Retina (tissue), 1 donor: ENCODE results near the gene SCUBE1.
A peak's percentile ranks its signal among the peaks of the same experiment; 100 is the strongest.

Experiments
- DNase-seq: peaks from one replicate; pipeline ENCODE4 v3.0.0-alpha.2; 2016

The SCUBE1 gene

GRCh38 chr22:43343262-43343669, at the start of gene SCUBE1:
Gene SCUBE1, minus strand, starts transcription at chr22:43343372. Its CDS starts 111 bp downstream, at chr22:43343261.
- DNase-seq: no peak

DNA sequence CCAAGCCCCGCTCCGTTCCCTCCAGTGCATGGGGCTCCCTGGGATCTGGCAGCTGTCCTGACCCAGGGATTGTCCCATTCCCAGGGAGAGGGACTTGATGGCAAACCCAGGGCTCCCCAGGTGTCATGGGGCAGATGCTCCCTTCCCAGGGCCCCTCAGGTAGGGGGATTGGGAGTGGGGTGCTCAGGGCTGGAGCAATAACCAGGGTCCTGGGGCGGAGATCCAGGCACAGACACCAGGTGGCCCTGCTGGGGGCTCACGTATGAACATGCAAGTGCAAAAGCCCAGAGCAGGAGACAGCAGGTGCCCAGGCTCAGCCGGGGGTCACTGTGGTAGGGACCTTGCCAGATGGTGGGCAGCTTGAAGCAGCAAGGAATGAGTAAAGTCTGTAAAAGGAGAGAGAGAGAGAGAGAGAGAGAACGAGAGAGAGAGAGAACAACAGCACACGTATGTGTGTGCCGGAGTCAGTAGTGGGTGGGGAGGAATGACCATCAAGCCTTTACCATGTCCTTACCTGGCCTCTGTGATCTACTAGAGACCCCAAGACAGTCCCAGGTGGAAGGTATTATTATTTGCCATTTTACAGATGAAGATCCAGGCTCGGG, 49.3 kb upstream of the SCUBE1 start:
- DNase-seq: no peak

DNA sequence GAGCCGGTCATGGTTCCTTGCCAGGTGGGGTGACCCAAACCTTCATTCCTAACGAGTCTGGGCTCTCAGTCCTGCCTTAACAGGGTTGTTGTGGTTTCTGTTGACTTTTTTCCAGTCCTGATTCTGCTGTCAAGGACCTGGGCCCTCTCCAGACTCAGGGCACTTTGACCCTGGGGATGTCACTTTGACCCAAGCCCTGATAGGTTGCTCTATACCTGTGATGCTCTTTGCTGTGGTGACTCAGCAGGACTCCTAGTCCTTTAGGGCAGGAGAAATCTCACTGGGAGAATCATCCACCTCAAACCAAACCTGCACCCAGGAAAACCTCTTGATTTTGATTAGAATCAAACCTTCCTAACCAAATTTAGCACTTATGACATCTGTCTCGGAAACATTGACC, 48.1 kb upstream of the SCUBE1 start:
- DNase-seq: no peak

- DNase-seq: no peak
Observed at GRCh38 chr22:43390872-43391271, 47.7 kb upstream of the SCUBE1 start.

DNA sequence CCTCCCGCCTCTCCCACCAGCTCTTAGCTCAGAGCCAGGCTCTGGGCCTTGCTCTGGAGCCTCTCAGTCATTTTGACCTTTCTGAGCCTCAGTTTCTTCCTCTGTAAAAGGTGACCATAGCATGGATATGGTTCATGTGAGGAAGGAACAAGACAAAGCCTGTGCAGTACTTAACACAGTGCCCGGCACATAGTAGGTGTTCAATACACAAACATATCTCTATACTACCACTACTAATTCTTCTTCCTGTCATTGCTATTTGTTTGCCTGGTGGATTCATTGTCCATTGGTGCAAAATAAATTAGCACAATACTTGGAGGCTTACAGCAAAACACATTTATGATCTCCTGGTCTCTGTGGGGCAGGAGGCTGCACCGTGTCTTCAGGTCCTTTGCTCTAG, 47.0 kb upstream of the SCUBE1 start:
- DNase-seq: no peak

- DNase-seq: no peak
Observed at GRCh38 chr22:43389227-43389836, 46.2 kb upstream of the SCUBE1 start.

- DNase-seq: peak; percentile 93
Observed at GRCh38 chr22:43388420-43388851, 45.3 kb upstream of the SCUBE1 start.

DNA sequence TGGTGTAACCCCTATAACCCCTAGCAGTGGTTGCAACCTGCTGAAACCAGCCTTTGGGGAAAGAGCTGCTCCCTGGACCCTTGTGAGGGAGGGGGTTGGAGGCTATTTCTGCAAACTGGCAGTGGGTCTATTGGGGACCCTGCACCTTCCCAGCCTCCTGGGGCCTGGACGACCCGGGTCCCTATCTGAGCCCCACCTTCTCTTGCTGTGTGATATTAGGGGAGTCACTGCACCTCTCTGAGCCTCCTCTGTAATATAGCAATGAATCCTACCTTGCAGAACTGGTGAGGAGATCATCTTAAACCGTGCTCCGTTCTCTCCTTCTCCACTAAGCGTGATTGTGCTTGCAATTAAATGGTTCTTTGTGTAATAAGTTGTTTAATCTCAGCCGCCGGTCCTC, 44.6 kb upstream of the SCUBE1 start:
- DNase-seq: no peak

- peak; percentile 92 for DNase-seq
Observed at GRCh38 chr22:43385770-43386641, 42.8 kb upstream of the SCUBE1 start.

DNA sequence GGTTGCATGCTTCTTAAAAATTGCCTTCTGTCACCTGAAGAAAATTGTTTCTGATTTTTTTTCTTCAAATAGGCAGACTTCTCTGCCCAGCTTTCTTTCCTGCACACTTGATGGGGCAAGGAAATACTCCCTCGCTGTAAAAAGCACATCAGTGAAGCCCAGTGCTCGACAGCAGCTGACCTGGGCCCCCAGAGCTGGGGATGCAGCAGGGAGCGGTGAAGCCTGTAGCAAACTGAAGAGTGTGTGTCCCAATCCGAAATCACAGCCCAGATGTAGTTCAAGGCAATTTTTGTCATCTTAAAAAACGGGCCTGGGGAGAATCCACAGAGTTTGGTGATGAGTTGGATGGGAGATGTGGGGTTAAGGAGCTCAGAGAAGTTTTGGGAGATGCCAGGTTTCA, 41.7 kb upstream of the SCUBE1 start:
- no peak for DNase-seq

DNA sequence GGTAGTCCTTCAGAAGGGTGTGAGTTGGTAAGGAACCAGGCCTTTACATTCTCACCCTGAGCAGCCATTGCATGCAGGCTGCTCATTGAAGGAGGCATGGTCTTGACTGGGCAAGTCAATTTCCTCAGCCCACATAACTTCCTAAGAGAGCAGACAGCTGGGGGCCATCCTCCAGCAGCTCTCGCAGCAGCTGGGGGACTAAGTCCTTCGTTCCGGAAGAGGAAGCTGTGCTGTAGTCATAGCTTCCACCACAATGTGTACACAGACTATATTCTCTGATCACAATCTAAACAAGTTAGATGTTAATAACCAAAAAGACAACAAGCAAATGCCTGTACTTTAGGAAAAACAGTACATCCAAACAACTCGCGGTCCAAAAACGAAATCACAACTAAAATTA, 38.5 kb upstream of the SCUBE1 start:
- DNase-seq: no peak

DNA sequence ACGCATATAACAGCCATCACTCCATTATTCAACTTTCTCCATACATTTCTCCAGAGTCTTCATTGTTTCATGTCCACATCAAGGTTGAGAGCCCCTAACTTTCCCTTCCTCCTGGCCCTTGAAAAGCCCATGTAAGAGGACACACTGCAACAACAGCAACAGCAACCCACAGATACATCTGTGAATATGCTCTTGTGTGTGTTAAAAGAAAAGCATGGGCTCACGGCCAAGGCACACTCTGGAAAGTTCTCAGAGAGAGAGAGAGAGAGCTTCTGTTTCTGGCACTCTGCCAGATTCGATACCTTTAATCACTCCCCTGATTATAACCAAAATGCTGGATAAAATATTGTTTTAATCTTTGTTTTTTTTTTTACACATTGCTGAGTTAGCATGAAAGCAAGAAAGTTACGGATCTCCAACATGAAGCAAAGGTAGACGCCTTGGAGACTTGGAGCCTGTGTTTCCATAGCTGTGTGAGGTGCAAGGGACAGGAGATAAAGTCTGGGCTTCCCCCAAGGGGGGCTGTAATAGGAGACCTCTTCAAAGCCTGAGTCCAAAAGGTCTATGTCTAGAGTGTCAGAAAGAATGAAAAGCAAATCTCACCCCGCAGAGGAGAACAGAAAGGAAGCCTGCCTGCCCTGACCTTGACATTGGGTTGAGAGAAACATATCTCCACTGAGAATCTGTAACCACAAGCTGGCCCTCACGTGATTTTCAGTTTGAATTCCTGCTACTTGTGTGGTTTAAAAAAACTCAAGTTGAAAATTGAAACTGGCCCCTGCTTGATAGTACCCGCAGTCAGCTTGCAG, 34.9 kb upstream of the SCUBE1 start:
- no peak for DNase-seq

GRCh38 chr22:43377548-43377895, 34.4 kb upstream of the SCUBE1 start:
- DNase-seq: no peak

DNA sequence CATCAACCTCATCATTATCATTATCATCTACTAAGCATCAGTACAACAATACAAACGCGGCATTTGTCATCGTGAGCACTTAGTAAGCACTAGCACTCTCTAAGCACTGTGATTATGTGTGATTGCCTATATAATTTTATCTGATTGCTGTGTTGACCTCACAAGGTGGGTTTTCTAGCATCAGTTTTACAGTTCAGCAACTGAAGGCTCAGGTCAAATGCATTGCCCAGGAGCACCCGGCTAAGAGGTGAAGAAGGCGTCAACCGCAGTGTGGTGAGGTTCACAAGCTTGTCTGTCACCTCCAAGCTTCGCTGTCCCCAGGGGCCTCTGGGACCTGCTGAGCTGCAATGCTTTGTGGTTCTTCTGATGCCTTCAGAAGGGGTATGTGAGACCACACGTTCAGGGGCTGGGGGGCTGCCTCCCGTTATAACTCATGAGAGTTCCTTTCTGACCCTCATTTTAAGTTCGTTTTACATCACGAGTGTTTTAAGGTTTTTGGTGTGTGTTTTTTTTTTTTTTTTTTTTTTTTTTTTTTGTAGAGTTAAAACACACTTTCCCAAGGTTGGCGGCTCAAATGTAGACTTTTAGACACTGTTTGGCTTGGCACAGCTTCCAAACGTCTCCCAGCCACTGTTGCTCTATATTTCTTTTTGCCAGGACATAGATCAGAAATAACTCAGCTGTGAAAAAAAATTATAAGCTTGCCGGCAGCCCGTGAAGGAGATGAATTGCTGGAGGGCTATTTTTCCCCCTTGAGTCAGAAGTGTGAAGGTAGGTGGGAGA, 33.8 kb upstream of the SCUBE1 start:
- DNase-seq: no peak

- DNase-seq: no peak
Observed at GRCh38 chr22:43375951-43376455, 32.8 kb upstream of the SCUBE1 start.

DNA sequence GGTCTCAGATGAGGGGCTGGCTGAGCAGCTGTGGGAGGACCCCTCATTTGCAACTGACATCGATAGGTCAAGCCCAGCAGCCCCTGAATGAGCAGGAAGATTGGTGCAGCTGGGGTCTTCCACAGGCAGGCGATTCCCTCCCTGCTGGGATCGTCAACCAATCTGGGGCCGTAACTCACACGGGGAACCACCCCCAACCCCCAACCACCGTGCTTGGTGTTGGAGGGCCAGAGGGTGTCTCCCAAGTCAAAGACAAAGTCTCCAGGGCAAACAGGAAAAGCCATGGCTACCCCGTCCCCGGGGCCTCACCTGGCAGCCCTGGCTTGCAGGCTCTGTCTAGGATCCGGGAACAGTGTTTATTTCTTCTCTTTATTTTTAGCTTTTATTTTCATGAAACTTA, 26.9 kb upstream of the SCUBE1 start:
- no peak for DNase-seq

DNA sequence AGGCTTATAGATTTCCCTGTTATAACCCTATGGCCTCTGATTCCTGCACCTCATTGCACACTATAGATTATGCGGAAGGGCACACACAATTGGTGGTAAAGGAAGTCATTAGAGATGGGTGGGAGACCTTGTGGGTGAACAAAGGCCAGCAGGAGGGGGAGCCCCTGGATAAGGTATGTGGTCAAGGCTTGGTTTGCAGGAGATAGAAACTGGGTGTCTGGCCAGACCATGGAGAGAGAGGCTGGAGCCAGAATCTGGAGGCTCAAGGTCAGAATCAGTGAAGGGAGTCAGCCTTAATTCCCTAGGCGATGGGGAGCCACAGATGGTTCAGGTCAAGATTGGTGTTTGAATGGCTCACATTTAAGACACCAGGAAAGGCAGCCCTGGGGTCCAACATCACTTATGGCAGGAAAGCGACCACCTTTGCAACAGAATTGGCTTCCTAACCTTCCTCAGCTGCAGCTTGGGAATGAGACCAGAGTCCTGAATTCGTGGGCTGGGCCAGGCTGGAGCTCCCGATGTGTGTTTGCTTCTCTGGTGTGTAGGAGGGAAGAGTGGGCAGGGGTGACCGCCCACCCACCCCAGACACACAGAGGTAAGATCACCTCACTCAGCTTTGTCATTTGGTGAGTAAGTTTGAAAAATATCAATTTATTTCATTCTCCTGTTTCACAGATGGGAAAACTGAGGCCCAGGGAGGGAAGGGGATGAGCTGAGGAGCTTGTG, 22.7 kb upstream of the SCUBE1 start:
- DNase-seq: no peak

DNA sequence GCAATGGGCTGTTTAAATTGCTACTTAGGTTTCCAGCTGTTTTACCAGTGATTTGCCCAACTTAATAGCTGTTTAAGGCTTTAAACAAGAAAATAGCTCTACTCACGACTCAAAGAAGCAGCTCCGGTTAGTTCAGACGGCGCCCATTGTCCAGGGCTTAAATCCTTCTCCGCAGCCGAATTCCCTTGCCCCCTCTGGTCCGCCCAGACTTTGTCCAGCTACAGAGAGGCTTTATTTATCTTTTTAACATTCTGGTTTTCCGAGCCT, 20.9 kb upstream of the SCUBE1 start:
- no peak for DNase-seq

DNA sequence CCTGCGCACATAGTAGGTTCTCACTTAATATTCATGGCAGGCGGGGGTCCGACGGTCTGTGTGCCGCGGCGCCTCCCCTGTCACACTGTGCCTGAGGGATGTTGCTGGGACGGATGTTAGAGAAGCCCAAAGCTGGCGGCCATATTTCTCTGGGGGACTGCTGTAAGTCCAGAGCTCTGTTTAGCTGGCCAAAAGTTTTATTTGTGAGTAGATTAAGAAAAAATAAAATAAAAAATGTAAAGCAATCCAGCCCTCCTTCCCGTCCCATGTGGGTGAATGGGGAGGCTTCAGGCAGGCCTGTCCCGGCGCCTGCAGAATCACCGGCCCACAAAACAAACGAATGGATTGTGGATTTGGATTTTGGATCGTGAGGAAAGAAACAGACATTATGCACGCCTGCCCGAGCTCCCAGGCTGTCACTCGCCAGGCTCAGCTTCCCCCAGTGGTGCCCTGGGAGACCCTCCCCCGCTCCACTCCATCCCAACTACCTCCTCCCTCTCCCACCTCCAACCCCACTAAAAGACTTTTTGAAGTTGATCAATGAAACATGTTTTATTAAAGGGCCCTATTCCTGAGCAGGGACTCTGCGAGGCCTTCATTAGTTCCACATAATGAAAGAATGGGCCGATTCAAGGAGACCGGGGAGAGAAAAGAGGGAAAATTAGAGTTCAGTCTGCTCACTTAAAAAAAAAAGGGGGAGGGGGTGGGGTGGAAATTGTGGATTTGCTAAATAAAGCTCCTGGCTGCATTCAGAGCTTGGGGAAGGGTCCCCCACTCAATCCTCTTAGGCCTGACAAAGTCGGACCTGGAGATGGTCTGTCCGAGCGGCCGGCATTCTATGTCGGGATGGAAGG, 20.4 kb upstream of the SCUBE1 start:
- peak; percentile 40 for DNase-seq

DNA sequence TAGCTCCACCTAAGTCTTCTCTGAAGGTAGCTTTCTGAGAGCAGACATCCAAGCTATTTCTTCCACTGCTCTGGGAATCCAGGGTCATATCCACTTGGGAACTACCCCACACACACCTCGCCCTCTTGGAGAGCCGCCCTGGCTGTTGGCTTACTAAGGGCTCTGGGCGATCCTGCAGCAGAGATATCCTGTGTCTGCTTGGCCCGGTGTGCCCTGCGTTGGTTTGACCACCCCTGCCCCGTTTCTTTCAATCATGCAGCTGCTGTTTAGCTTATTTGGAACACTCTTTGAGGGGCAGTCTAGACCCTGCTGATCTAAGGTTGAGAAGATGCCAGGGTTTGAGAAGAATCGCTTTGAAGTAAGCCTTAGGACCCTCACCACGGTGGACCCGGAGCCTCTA, 17.4 kb upstream of the SCUBE1 start:
- no peak for DNase-seq

DNA sequence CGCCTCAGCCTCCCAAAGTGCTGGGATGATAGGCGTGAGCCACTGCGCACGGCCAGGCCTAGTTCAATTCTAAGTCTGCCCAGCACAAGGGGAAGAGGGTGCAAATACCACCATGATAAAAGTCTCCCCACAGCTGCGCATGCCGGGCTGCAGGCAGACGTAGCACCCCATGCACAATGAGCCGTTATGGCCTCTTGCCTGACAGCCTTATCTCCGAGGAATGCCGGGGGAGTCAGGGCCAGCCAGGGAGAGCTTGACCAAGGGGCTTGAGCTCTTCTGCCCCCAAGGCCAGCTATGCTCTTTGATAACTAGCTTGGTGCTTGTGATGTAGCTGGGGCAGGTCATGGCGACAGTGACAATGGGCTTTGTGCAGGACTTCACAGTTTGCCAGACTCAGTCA, 13.7 kb upstream of the SCUBE1 start:
- no peak for DNase-seq
